GM10266 (cell line): ENCODE measurements around the gene TSSC4.

Experiments
- DNase-seq: peaks from one replicate; pipeline ENCODE4 v3.0.0; 2012; ENCODE audit errors: extremely low spot score
- TF ChIP-seq, protein P1 (sequence below): IDR thresholded peaks from 2 replicates; pipeline ENCODE4 v1.5.1; 2012; ENCODE audit warnings: mild to moderate bottlenecking, low read depth; ENCODE audit not compliant: control insufficient read depth, insufficient read depth; ENCODE audit errors: missing control alignments

Gene TSSC4

DNA sequence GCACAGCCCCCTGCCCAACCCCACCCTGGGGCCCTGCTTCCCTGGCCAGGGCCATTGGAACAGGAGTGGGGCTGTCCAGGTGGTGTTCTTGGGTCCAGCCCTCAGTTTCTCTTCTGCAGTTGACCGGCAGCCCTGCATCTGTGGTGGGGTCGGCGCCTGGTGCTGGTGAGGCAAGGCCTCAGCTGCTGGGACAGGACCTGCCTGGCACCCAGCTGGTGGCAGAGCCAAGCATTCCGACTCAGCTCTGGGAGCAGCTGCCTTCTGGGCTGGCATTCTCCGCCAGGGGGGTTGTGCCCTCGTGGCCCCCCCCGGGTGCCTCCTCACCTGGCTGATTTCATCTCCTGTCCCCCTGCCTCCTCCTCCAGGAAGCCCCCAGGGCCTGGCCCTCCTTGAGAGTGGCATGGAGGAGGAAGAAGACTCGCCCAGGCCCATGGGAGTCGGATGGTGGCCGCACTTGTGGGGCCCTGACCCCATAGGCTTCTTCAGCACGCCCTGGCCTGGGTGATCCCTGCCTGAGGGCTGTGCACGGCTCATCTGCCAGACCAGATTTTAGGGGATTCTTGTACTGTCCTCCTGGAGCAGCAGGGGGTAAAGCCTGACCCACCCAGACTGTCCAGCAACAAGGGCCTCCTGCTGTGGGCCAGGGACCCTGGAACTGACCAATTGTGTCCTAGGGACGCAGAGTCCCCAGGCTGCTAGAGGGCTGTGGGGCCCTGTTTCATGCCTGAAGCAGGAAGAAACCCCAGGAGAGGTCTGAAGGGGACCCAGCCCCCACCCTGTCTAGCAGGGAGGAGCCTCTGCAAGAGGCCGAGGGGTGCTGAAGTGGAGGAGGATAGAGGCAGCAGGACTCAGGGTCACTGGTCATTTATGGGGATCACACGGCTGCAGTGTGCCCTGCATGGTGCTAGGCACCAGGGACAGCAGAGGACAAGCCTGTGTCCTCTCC is 11.8 kb upstream of the TSSC4 start:
- no peak for DNase-seq
- TF ChIP-seq, protein P1, sequence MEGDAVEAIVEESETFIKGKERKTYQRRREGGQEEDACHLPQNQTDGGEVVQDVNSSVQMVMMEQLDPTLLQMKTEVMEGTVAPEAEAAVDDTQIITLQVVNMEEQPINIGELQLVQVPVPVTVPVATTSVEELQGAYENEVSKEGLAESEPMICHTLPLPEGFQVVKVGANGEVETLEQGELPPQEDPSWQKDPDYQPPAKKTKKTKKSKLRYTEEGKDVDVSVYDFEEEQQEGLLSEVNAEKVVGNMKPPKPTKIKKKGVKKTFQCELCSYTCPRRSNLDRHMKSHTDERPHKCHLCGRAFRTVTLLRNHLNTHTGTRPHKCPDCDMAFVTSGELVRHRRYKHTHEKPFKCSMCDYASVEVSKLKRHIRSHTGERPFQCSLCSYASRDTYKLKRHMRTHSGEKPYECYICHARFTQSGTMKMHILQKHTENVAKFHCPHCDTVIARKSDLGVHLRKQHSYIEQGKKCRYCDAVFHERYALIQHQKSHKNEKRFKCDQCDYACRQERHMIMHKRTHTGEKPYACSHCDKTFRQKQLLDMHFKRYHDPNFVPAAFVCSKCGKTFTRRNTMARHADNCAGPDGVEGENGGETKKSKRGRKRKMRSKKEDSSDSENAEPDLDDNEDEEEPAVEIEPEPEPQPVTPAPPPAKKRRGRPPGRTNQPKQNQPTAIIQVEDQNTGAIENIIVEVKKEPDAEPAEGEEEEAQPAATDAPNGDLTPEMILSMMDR = no peak

DNA sequence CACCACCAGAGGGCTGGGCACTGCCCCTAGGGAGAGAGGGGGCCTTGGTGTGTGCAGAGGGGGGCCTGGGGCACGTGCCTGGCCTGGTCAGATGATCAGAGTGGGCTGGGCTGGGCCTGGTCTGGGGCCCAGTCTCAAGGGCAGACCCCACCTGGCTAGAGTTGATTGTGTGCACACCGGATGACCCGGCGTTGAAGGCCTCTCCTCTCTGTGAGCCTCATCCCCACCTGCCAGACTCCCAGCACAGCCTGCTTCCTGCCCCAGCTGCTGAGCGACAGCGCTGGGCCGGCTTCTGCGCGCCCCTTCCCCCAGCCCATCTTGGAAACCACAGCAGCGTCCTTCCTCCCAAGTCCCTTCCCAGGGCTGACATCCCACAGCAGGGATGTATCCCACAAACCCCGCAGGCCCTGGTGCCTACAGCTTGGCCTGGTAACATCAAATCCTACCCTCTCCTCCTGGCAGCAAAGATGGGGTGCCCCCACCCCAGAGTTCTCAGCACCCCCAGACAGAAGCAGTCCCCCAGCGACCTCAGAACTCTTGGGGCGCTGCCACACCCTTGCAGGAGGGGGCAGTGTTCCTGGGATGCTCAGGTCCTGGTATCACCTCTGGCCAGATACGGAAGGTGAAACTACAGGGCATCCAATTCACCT is 11.0 kb upstream of the TSSC4 start:
- no peak for DNase-seq
- TF ChIP-seq, protein P1 = no peak

DNA sequence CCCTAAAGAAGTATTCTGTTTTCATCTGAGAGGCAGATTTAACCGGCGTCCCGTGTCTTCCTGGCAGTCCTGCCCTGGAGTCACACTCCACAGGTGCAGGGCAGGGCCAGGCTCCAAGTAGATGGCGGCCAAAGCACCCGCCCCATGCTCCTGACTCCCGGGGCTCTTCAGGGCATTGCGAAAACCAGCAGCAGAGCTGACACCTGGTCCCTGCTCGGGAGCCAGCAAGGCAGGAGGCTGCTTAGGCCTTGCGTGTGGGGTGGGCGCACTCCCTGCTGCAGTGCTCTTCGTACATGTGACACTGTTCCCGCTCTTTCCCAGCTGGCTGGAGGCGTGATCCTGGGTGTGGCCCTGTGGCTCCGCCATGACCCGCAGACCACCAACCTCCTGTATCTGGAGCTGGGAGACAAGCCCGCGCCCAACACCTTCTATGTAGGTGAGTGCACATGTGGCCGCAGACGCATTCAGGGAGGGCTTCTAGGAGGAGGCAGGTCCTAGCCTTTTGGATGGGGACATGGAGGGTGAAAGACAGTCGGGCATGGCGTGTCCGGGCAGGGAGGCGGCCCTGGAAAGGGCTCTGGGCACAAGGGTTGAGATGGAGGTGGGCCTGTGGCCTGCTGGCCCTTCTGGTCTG is 10.3 kb upstream of the TSSC4 start:
- TF ChIP-seq, protein P1 = no peak
- DNase-seq = no peak

DNA sequence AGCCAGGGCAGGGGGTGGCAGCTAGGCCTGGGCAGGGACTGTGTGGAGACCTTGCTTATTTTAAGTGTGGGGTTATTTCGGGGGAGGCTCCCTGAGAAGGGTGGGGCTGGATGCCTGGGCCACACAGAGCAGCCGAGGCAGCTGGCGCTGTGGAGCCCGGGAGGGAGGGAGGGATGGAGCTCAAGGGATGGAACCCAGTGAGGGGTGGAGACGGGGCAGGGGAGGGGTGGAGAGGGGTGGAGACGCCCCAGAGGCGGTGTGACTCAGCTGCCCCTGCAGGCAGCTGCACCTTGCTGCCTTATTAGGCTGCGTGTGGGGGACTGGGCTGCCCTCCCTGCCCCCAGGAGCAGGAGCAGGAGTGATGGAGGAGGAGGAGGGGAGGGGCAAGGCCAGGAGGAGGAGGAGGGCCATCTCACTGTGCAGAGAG is 9.8 kb upstream of the TSSC4 start:
- TF ChIP-seq, protein P1 = no peak
- no peak for DNase-seq

DNA sequence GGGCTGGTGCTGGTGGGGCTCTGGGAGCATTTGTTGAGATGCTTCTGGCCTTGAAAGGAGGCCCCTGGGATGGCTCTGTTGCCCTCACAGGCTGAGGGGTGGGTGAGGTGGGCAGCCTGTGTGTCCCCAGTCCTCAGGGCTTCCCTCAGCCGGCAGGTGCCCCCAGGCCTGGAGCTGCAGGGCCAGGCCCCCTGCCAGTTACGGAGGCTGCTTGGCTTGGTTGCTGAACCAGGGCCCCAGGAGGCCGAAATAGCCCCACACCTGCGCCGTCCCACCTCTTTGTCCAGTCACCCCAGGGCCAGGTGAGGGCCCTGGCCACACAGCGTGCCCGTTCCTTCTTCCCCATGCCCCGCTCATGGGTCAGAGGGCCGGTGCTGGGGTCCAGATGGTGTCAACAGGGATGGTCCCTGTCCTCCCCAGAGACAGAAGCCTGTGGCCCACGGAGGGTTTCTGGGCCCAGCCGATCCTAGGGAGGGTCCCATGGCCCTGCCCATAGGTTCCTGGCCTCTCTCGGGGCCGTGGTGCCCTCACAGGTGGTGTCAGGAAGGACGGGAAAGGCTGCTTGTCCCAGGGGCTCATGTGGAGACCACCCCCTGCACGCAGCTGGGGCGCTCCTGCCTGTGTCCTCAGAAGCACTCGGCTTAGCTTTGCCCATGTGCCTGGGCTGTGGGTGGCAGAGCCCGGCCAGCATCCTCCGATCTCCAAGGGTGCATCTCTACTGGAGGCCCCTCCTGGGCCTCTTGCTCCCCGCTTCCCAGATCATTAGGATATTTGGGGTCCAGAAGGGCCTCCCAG is 9.2 kb upstream of the TSSC4 start:
- TF ChIP-seq, protein P1 = no peak
- DNase-seq = no peak

DNA sequence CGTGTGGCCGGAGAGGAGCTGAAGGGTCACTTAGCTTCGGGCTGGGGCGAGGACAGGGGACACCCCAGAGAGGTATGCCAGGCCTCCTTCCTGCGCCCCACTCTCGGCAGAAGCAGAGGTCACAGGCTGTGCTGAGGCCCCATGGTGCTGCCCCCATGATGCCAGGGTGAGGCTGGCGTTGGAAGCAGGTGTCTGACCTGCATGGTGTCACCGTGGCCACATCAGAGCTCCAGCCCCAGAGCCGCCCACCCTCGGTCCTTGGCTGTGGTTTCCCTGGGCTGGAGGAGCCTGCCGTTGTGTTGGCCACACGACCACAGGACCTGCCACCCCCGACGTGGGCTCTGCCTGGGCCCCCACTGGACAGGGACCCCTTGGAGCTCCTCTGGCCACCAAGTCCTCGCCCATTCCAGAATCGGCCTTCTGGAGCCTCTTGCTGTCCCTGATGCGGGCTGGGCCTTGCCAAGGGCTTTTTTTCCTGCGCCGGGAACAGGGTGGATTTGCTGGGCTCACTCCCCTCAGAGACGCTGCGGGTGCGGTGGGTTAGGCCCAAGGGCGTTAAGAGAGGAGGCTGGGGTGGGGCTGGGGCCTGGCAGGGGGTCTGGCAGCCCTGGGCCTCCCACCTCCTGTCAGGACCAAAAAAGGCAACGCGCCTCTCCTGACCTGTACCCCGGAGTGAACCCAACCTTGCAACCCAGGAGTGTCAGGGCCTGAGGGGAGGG is 8.2 kb upstream of the TSSC4 start:
- no peak for DNase-seq
- TF ChIP-seq, protein P1 = no peak
